Kidney (tissue), 14 donors: ENCODE data around the gene PARVB. TPM values are rescaled to one million over a fixed set of nuclear protein-coding genes. Genes with fewer than 3 reads are reported as not detected.
A peak's percentile ranks its signal among the peaks of the same experiment; 100 is the strongest.

ENCODE experiments used
- DNase-seq, 5 donors: peaks; one replicate each; pipeline ENCODE4 v3.0.0-alpha.2; 2013 to 2020
- FAIRE-seq: peaks from 2 replicates; lab custom pipeline; 2012; peaks lifted over from hg19 to GRCh38; lab: Jason Lieb, UNC
- H3K27ac ChIP-seq, 2 donors: one replicate each; pipeline ENCODE4 v1.7.0; 2013; ENCODE audit warnings: low read depth in 2 of 2, low read length in 2 of 2, inconsistent platforms in 1 of 2
- H3K27me3 ChIP-seq: one replicate; pipeline ENCODE4 v1.7.1; 2013; ENCODE audit warnings: low read length, inconsistent platforms; ENCODE audit not compliant: control insufficient read depth, insufficient read depth
- H3K36me3 ChIP-seq, 3 donors: one replicate each; pipeline versions ENCODE4 v1.7.0 to v1.7.1; 2013; ENCODE audit warnings: low read length in 3 of 3, control low read depth in 1 of 3, inconsistent platforms in 1 of 3; ENCODE audit not compliant: insufficient read depth in 3 of 3, control insufficient read depth in 2 of 3
- H3K4me1 ChIP-seq, 3 donors: one replicate each; pipeline versions ENCODE4 v1.7.0 to v1.7.1; 2013; ENCODE audit warnings: low read length in 3 of 3, inconsistent platforms in 1 of 3, low read depth in 1 of 3; ENCODE audit not compliant: control insufficient read depth in 2 of 3, insufficient read depth in 2 of 3
- H3K4me3 ChIP-seq, 3 donors: one replicate each; pipeline versions ENCODE4 v1.7.0 to v1.8.1; 2013; ENCODE audit warnings: low read length in 3 of 3, control low read depth in 1 of 3, inconsistent platforms in 1 of 3
- H3K9ac ChIP-seq, 3 donors: one replicate each; pipeline versions ENCODE4 v1.7.0 to v1.7.1; 2013; ENCODE audit warnings: low read length in 3 of 3, control low read depth in 1 of 3, inconsistent platforms in 1 of 3
- H3K9me3 ChIP-seq, 3 donors: one replicate each; pipeline versions ENCODE4 v1.7.0 to v1.7.1; 2013; ENCODE audit warnings: low read length in 3 of 3, control low read depth in 1 of 3, inconsistent platforms in 1 of 3; ENCODE audit not compliant: control insufficient read depth in 2 of 3, insufficient read depth in 1 of 3
- CTCF ChIP-seq: IDR thresholded peaks from 3 replicates; pipeline ENCODE4 v1.5.1; 2012; ENCODE audit warnings: mild to moderate bottlenecking, moderate library complexity, borderline replicate concordance; ENCODE audit not compliant: insufficient read depth; ENCODE audit errors: extremely low read depth
- intact Hi-C: fragments of 100-400 bp; cut with DNase I; formaldehyde crosslinking; loops from one replicate; pipeline ENCODE4 v1.11.1; 2022
- polyA plus RNA-seq: library from polyadenylated mRNA; stranded (reverse); fragments of 350-450 nt; fragmentation: Illumina TruSeq; extraction: RNeasy Lipid Tissue Mini Kit (QIAGEN cat#74804); gene quantifications from one replicate; pipeline ENCODE4 v1.2.3, GENCODE V29; 2014; ENCODE audit warnings: low read depth, low replicate concordance; ENCODE audit not compliant: insufficient read depth
- total RNA-seq: library from RNA; stranded (reverse); fragmentation: NEBNext Ultra II Directional; extraction: Animal tissue kit (Norgen Biotek cat#: 25700); gene quantifications from one replicate; pipeline ENCODE4 v1.2.1, GENCODE V29; 2021
- donor health status: control.
- donor health status: control.
- donor health status: control.
- donor health status: control.
- donor health status: control.
- donor health status: DM: yes; HTN: yes; CAD: no.
- donor health status: Normal renal cell carcinoma (clear cell type).

The PARVB gene
- total and polyA plus RNA-seq, 2 donors from 2014 or later: 32.9 to 51.1 TPM

- Histone ChIP-seq H3K27me3 (no peaks in the 10 kb centered on the region), H3K4me3 (no peak overlapping the region), H3K36me3 (no peaks in the 10 kb centered on the region), H3K4me1 (no peaks in the 10 kb centered on the region), H3K27ac (no peak overlapping the region), H3K9ac (no peak overlapping the region), H3K9me3 (peaks cover 0 to 8% (median 0%) of the 10 kb centered on the region in 3 donors)
- DNase-seq: no peak
- FAIRE-seq: no peak
- intact Hi-C loops: no loop called here
- TF ChIP-seq CTCF: no peak
These were observed 112.7 kb downstream of the PARVB start for GRCh38 chr22:44136786-44137185.

GRCh38 chr22:44137415-44137814, 113.3 kb downstream of the PARVB start:
- H3K9me3 ChIP-seq: peaks cover 0 to 8% (median 0%) of the 10 kb centered on the region in 3 donors
- H3K36me3 ChIP-seq: no peaks in the 10 kb centered on the region
- no peaks in the 10 kb centered on the region for H3K27me3 ChIP-seq
- intact Hi-C loops: no loop called here
- no peak overlapping the region for H3K4me3 ChIP-seq
- no peak for TF ChIP-seq CTCF
- FAIRE-seq (no peak), DNase-seq (peak in 1 of 5 donors; percentile 50)
- no peaks in the 10 kb centered on the region for H3K4me1 ChIP-seq
- no peak overlapping the region for H3K9ac ChIP-seq
- no peak overlapping the region for H3K27ac ChIP-seq

DNA sequence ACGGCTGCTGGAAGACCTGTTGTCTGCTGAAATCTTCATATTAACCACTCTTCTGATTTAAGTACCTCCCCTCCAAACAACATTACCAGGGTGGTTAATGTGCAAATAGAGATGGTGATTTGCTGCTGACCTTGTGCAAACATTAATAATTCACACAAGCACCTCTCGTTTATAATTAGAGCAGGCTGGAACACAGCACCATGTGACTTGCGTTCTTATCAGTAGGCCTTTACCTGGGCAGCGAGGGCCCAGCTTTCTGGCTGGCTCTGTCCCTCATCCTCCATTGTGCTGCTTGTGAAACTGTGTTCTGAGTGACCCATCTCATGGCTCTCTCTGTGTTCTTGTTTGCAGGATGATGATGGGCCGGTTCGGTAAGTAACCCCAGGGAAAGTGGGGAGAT, 115.7 kb downstream of the PARVB start:
- Histone ChIP-seq H3K9ac (no peak overlapping the region), H3K4me1 (no peaks in the 10 kb centered on the region), H3K4me3 (no peak overlapping the region), H3K36me3 (no peaks in the 10 kb centered on the region), H3K9me3 (peaks cover 0 to 8% (median 0%) of the 10 kb centered on the region in 3 donors), H3K27me3 (no peaks in the 10 kb centered on the region), H3K27ac (no peak overlapping the region)
- DNase-seq (peak in 1 of 5 donors; percentile 8), FAIRE-seq (no peak)
- intact Hi-C loops: no loop called here
- no peak for TF ChIP-seq CTCF
